A549 treated with AZD9567 at 1 μM for 4 hours (cell line): Measurements from ENCODE around the gene UBTD1. TPM values are rescaled to one million over a fixed set of nuclear protein-coding genes. Genes with fewer than 3 reads are reported as not detected.

ENCODE experiments used
- total RNA-seq: library from RNA; stranded (reverse); fragments of 200-300 nt; extraction: Qiagen RNA extraction; gene quantifications from 5 replicates; pipeline ENCODE4 v1.2.3, GENCODE V29; 2022; ENCODE audit not compliant: insufficient read depth

The UBTD1 gene, protein sequence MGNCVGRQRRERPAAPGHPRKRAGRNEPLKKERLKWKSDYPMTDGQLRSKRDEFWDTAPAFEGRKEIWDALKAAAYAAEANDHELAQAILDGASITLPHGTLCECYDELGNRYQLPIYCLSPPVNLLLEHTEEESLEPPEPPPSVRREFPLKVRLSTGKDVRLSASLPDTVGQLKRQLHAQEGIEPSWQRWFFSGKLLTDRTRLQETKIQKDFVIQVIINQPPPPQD
- 19.0 to 20.1 TPM (median 19.9 TPM) in 5 replicates for total RNA-seq

DNA sequence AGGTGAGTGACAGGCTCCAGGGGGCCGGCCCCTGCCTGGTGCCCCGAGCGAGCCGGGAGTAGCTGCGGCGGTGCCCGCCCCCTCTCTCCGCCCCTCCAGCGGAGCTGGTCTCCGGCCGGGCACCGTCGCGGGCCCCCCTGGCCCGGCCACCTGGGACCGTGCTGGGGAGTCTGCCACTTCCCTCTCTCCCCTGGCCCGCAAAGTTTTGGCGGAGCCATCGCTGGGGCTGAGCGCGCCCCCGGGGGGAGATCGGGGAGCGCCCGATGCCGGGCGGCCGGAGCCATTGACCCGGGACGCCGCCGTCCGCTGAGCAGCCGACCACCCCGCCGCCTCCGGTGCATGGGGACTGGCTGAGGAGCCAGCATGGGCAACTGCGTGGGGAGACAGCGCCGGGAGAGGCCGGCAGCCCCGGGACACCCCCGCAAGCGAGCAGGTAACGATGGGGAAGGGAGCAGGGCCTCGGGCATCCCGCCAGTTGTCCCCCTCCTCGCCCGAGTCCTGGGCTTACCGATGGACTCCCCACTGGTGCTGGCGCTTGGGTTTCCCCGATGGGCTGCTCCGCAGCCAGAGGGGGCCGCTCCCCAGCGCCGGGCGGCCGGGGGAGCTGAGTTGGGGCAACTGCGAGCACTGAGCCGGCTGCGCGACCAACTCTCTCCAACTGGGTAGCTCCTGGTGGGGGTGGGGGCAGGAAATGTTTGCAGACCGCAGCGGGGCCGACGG is at the start of gene UBTD1:
Gene UBTD1 (plus strand): TSS at position 84 of the 720 bp plus-strand sequence. CDS start 280 bp downstream, at position 364.

DNA sequence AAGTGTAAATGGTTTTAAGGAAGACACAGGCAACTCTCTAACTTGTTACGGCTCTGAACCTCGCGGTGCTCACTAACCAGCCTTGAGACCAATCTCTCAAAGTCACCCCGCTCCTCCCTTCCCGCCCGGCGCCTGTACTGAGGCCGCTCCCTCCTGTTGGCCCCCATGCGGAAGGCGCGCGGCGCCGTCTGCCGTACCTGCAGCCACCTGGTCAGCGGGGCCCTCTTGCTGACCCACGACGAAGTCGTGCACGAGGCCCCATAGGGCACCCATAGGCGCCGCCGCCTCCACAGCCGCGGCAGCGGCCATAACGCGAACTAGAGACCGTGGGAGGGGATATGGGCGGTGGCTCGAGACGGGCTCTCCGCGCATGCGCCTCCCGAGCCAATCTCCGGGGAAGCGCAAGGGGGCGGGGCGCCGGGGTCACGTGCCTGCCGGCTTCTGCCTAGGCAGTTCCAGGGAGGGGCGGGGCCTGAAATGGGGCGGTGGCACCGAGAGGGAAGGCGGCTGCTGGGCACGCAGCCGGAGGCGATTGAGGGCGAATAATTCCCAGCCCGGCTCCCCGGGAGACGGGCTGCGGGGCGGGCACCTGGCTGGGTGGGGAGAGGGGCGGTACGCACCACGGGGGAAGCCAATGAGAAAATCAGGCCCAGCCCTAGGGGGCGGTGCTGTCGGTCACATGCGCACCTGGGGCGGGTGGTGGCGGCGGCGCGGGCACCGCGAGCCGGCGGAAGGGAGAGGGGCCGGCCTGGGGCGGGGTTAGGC is 466 bp upstream of the UBTD1 start, which contains the start of gene MMS19:
Gene MMS19 (minus strand): TSS at position 347 of the 765 bp plus-strand sequence. CDS start 38 bp downstream, at position 309.

DNA sequence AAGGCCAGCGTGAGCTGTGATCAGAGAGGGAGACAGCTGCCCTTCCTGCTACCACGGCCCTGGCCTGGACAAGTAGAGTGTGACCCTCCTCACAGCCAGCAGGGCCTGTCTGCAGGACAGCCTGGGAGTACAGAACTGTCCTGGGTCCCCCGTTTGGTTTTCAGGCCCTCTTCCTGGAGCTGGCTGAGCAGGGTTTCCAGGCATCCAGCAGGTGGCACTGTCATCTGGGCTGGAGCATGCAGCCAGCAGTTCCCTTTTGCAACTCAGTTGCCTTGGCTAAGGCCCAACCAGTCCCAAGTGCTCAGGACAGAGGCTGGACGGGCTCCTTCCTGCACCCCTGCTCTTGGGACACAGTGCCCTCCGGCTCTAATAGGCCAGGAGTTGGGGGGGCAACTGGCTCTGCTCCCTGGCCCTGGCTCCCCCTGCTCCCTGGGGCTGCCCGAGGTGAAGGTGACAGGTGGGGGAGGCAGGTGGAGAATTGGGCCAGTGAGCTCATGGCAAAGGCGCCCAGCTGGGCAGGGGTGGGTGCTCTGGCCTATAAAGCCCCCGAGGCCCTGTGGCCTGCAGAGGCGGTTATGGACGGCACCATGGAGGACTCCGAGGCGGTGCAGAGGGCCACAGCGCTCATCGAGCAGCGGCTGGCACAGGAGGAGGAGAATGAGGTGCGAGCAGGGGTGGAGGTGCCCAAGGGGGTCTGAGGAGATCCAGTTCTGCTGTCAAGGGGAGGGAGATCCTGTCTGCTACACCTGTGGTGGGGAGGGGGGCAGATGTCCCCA is 73.7 kb downstream of the UBTD1 start, which contains the start of gene ANKRD2:
Gene ANKRD2 (plus strand): TSS at position 566 of the 776 bp plus-strand sequence. CDS start 10 bp downstream, at position 576.

DNA sequence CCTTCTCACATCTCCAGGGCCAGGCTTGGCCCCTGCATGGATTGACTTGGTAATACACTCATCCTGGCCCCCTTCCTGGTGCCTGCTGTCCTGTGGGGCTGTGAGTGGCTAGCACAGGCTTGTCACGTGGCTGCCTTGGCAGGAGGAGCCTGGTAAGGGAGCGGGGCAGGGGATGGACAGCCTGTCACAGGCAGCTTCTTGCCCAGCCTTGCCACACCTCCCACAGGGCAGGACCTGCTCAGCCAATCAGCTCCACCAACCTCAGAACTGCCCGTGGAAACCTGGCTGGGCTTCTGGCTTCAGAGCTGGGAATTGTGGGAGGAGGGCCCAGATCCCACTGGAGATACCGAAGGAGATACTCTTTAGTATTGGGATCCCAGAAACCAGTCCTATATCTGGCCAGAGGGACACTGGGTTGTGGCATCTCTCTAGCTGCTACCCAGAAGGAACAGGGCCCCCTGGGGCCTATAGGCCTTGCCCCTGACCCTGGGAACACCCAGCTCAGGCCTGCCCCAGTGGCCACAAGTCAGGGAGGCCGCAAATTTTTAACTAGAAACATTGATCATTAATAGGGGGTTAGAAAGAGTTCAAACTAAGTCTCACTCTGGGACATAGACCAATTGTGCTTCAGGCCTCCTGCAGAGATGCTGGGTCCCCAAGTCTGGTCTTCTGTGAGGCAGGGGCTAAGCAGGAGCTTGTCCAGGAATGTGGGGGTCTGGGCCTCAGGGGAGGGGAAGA is 85.5 kb downstream of the UBTD1 start, which contains the start of gene HOGA1:
Gene HOGA1 (plus strand): TSS at position 330 of the 738 bp plus-strand sequence. CDS start 315 bp downstream, at position 645.

DNA sequence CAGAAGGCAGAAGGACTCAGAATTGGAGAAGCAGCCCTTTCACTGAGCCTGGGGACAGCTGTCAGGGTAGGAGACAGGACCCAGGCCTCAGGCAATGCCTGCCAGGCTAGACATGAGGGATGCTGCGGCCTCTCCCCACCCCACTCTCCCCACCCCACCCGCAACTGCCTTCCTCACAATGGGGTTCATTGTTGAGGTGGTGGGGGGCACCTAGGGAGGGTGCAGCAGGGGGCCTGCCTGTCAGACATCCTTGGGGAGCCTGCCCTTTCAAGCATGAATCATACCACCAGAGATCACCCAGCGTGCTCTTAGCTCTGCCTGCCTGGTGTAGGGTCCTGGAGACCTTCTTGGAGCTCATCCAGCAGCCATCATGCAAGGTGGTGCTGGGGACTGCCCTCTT is 90.8 kb downstream of the UBTD1 start, which contains the start of gene C10orf62:
Gene C10orf62 (plus strand): TSS at position 243 of the 400 bp plus-strand sequence. CDS start 177 bp downstream, outside the sequence.

Other genes with a start within 250 kb of the UBTD1 start
- gene ARHGAP19, start 206.3 kb upstream of the UBTD1 start, total RNA-seq: 3.7 to 6.3 TPM (median 4.6 TPM) in 5 replicates
- gene FRAT1, start 179.7 kb upstream of the UBTD1 start, total RNA-seq: 0.74 to 2.2 TPM (median 1.7 TPM) in 5 replicates
- 1.2 to 8.8 TPM (median 8.0 TPM) in 5 replicates for gene FRAT2, start 164.2 kb upstream of the UBTD1 start, total RNA-seq
- 44.4 to 73.3 TPM (median 56.6 TPM) in 5 replicates for gene RRP12, start 97.6 kb upstream of the UBTD1 start, total RNA-seq
- 595 to 678 TPM (median 628 TPM) in 5 replicates for gene PGAM1, start 72.7 kb upstream of the UBTD1 start, total RNA-seq
- 52.3 to 74.1 TPM (median 56.7 TPM) in 5 replicates for gene EXOSC1, start 52.9 kb upstream of the UBTD1 start, total RNA-seq
- 48.5 to 56.2 TPM (median 54.9 TPM) in 5 replicates for gene ZDHHC16, start 52.7 kb upstream of the UBTD1 start, total RNA-seq
- 46.3 to 54.9 TPM (median 49.5 TPM) in 5 replicates for gene MMS19, start 502 bp upstream of the UBTD1 start, total RNA-seq
- gene ANKRD2, start 73.9 kb downstream of the UBTD1 start, total RNA-seq: 4.4 to 6.8 TPM (median 5.9 TPM) in 4 of 5 replicates, not detected in the other
- gene HOGA1, start 85.5 kb downstream of the UBTD1 start, total RNA-seq: 1.6 to 2.2 TPM (median 1.9 TPM) in 5 replicates
- not detected in 5 replicates for gene C10orf62, start 90.8 kb downstream of the UBTD1 start, total RNA-seq
- gene MORN4, start 134.6 kb downstream of the UBTD1 start, total RNA-seq: 3.3 to 7.4 TPM (median 6.7 TPM) in 5 replicates
- gene PI4K2A, start 141.7 kb downstream of the UBTD1 start, total RNA-seq: 21.4 to 26.1 TPM (median 24.3 TPM) in 5 replicates
- 92.2 to 115 TPM (median 98.3 TPM) in 5 replicates for gene AVPI1, start 188.3 kb downstream of the UBTD1 start, total RNA-seq
- 40.2 to 50.8 TPM (median 46.9 TPM) in 5 replicates for gene MARVELD1, start 214.8 kb downstream of the UBTD1 start, total RNA-seq
- 14.1 to 27.4 TPM (median 24.7 TPM) in 5 replicates for gene ZFYVE27, start 238.2 kb downstream of the UBTD1 start, total RNA-seq